SK-N-DZ (cell line): Measurements from ENCODE around the gene TRAPPC12.
A peak's percentile ranks its signal among the peaks of the same experiment; 100 is the strongest.
"Not testable (repeated sequence)": the region's sequence is repeated elsewhere in the genome, so short reads cannot be mapped to it uniquely, and the experiment has no call there.

ENCODE experiments used
- DNase-seq: peaks from one replicate; pipeline ENCODE4 v3.0.0-alpha.2; 2015; ENCODE audit warnings: low spot score

TRAPPC12 gene

GRCh38 chr2:3454005-3454404 lies 74.5 kb downstream of the TRAPPC12 start:
- DNase-seq = not testable (repeated sequence)

DNA sequence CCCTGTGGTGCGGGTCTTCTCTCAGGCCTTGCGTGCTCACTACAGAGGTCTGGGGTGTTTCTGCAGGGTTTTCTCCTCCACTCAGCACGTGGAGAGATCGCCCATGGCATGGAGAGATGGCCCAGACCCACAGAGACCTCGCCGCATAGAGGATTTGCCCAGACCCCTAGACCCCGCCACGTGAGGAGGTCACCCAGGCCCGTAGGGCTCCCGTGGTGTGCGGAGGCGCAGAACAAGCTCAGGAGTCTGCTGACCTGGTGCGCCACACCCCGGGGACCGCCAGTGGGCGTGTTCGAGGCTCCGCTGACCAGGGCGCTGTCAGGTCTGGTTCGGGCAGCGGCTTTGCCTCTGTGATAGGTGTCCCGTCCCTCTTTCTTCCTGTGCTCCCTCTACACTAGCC lies 75.3 kb downstream of the TRAPPC12 start:
- no peak for DNase-seq

GRCh38 chr2:3456125-3456524 lies 76.6 kb downstream of the TRAPPC12 start:
- no peak for DNase-seq

GRCh38 chr2:3457524-3458395 lies 78.3 kb downstream of the TRAPPC12 start:
- DNase-seq = no peak

- no peak for DNase-seq
Measured at GRCh38 chr2:3458396-3459184, 79.1 kb downstream of the TRAPPC12 start.

DNA sequence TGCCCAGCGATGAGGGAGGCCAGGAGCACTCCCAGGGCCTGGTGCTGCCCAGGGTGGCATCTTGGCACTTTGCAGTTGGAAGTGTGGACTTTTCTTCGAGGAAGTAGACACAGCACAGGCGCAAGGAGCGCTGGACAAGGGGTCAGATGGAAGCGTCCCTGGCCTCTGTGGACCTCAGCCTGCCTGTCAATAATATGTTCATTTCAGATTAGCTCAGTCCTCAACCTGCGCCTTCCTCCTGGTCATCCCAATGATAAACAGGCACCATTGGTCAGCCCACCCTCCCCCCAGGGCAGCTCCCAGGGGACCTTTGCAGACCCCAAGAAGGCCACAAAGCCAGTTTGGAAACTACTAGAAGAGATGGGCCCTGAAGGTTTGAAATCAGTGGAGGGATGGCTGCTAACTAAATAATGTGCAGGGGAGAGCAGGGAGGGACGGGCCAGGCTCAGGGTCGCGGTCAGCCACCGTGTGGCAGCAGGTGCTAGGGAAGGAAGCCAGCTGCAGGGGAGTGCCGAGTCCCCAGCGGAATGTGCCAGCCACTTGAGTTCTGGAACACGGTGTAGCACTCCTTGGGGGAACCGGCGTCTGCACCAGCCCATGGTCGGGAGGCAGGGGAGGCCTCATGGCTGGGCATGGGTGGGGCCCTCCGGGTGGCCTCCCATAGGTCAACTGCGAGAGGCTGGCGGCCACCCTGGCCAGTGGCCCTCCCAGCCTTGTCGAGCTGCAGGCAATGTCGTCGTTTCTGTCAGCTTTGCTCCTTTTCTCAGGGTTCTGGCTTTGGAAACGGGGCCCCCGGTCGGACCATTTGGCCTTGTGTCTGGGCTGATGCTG lies 79.9 kb downstream of the TRAPPC12 start:
- no peak for DNase-seq

DNA sequence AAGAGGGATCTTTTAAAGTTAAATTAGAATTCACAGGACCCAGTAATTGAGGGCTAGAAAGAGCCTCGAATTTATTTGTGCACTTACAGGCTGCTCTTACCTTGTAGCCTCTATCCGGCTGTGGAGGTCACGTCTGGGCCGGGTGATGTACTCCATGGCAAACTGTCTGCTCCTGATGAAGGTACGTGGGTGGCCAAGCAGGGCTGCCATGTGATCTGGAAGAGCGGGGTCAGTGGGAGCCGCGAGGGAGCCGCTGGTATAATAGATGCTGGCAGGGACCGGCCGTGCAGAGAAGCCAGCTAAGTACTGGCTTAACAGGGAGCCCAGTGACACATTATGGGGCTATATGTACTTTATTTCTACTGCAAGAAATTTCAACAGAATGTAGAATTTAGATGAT lies 80.7 kb downstream of the TRAPPC12 start:
- DNase-seq = no peak

- DNase-seq = no peak
Measured at GRCh38 chr2:3460831-3461800, 81.6 kb downstream of the TRAPPC12 start.

DNA sequence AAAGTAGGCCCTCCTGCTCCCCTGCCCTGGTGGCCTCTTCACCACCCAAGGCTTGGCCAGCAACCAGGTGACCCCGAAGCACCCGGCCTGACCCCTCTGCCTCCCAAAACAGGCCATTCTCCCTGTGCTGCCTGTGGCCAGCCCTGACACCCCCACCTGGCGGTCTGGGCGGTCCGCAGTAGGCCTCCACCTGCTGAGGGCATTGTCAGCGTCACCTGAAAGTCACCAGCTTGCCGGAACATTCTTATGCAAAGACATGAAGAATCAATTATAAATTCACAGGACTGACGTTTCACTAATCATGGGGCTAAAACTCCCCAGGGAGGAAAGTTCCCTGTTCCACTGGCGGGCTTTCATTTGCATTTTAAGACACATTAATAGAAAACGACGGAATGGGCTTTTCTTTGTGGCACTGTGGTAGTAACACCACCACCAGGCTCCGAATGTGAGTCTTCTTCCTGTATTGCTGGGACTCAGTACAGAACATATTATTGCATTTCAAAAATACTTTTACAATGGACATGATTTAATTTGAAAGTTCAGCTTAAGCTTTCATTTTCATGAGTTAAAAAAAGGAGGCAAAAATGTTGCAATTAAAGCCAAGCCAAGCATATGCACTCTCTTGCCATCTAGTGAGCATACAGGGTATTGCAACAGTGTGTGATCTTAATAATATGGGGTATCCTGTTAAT lies 82.5 kb downstream of the TRAPPC12 start:
- DNase-seq = peak; percentile 55

GRCh38 chr2:3462493-3463104 lies 83.1 kb downstream of the TRAPPC12 start:
- no peak for DNase-seq

DNA sequence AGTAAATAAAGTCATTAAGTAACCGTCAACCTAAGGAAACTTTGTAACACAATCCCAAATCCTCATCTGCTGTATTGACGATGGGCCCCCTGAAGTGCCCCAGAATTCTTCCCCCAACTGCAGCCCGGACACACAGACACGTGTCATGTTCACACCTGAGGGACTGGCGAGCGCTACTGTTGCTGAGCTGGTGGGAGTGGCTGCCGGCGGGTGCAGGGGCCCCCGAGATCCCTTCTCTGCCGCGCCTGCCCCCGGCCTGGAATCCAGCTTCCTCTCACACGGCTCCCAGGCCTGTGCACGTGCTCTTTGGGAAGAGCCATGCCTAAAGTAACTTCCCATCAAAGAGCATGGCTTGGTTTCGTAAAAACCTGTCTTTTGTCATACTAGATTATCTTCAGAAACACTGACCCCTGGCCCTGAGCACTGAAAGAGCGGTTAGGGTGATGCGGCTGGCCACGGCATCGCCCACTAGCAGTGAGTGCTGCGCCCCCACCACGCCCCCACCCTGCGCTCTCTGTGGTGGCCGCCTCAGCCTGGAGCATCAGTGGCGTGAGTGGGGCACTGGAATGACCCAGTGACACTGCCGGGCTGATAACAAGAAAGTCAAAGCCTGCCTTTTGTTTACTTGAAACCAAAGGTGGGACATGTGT lies 83.8 kb downstream of the TRAPPC12 start:
- DNase-seq = no peak

GRCh38 chr2:3463944-3464343 lies 84.5 kb downstream of the TRAPPC12 start:
- DNase-seq = no peak

GRCh38 chr2:3464401-3465005 lies 85.0 kb downstream of the TRAPPC12 start:
- no peak for DNase-seq

GRCh38 chr2:3465328-3465727 lies 85.8 kb downstream of the TRAPPC12 start:
- DNase-seq = no peak

GRCh38 chr2:3465844-3466481 lies 86.5 kb downstream of the TRAPPC12 start:
- no peak for DNase-seq

DNA sequence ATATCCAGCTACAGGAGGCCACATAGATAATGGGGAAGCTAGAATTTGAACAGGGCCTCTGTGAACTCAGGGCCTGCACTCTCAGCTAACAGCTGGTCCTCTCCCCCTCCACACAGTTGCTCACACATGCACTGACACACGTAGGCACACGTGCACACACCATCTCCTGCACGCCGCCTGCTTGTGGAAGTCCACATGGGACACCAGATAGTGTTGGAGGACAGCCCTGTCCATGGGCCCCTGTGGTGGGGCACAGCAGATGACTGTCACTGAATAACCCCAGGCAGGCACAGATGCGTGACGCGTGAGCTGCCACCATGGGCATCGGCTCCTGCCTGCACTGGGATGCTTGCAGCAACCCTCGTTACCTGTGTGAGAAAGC lies 87.0 kb downstream of the TRAPPC12 start:
- DNase-seq = no peak

DNA sequence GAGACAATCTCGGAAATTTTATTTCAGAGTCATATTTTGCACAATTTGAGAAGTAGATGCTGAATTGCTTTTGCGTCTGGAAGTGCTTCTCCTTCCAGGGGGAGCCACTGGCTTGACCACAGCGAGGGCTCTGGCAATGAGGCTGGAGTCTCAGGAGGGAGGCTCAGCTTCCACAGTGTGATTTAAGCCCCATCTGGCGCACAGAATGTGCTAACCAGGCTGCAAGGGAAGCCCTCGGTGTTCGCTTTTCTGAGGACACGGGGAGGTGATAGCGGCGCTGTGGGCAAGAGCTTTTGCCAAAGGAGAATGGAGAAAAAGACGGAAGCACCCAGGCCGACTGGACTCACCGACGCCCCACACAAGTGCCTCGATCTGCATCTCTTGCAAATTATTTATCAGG lies 87.5 kb downstream of the TRAPPC12 start:
- DNase-seq = no peak

DNA sequence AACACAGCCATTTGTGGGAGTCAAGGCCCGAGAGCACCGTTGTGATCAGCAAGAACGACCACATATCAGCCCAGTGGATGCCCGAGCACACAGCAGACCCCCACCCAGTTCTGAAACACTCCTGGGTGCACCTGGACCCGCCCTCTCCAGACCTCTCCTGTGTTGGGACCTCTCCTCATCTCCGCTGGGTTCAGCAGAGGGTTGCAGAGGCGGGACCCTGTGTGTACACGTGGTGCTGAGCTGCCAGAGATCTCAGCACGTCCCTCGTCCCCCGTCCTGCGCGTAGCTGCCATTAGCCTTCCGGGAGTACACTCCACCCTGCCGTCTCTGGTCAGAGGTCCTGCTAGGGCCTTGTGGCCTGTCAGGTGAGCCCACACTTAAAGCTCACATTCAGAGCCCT lies 88.2 kb downstream of the TRAPPC12 start:
- no peak for DNase-seq
